PC-3 (cell line): Measurements from ENCODE around the gene TMEM256.

Source experiments
- EZH2 ChIP-seq: fragments of 300-600 bp; sonication (generic); IDR thresholded peaks from one replicate; pipeline ENCODE4 v1.6.1; 2017; ENCODE audit warnings: antibody characterized with exemption, mild to moderate bottlenecking, low read length; ENCODE audit not compliant: unreplicated experiment
- EZH2phosphoT487 ChIP-seq: fragments of 300-600 bp; sonication (generic); IDR thresholded peaks from 2 replicates; pipeline ENCODE4 v1.6.1; 2018; ENCODE audit warnings: mild to moderate bottlenecking, antibody characterized with exemption, low read length, borderline replicate concordance
- TF ChIP-seq, protein P1 (sequence below): fragments of 300-600 bp; sonication (generic); conservative IDR thresholded peaks from 2 replicates; pipeline ENCODE4 v1.5.1; 2017; ENCODE audit warnings: antibody characterized with exemption, low read depth, mild to moderate bottlenecking, low read length

- TF ChIP-seq, protein P1, sequence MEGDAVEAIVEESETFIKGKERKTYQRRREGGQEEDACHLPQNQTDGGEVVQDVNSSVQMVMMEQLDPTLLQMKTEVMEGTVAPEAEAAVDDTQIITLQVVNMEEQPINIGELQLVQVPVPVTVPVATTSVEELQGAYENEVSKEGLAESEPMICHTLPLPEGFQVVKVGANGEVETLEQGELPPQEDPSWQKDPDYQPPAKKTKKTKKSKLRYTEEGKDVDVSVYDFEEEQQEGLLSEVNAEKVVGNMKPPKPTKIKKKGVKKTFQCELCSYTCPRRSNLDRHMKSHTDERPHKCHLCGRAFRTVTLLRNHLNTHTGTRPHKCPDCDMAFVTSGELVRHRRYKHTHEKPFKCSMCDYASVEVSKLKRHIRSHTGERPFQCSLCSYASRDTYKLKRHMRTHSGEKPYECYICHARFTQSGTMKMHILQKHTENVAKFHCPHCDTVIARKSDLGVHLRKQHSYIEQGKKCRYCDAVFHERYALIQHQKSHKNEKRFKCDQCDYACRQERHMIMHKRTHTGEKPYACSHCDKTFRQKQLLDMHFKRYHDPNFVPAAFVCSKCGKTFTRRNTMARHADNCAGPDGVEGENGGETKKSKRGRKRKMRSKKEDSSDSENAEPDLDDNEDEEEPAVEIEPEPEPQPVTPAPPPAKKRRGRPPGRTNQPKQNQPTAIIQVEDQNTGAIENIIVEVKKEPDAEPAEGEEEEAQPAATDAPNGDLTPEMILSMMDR: no peak
- TF ChIP-seq EZH2phosphoT487 (no peak), EZH2 (no peak)
Observed at GRCh38 chr17:7418472-7419152, 14.7 kb upstream of the TMEM256 start.
